ENCODE measurements around the gene LCTL. TPM values are rescaled to one million over a fixed set of nuclear protein-coding genes. Genes with fewer than 3 reads are reported as not detected.

The LCTL gene
- total and polyA plus RNA-seq, 10 of the 15 experiments (the other 5 are each of a cell fraction or from before 2014, with no cell fraction given) = 0.07 to 0.76 (median 0.40) TPM; not detected in 5

DNA sequence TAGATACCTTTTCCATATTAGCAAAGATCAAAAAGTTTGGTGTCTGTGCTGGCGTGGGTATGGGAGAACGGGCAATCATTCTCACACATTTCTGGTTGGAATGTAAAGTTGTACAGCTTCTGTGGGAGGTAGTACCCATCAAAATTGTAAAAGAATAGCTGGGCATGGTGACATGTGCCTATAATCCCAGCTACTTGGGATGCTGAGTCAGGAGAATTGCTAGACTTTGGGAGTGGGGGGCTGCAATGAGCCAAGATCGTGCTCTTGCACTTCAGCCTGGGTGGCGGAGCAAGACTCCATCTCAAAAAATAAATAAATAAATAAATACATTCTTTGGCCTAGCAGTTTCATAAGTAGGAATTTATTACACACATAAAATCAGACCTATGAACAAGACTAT is 22.9 kb downstream of the LCTL start:
- H3K9ac ChIP-seq (ENCODE audit: control insufficient read depth, insufficient read depth, low read length) = no peak overlapping the region
- H3K9me3 ChIP-seq (replicated peaks; ENCODE audit: control insufficient read depth, insufficient read depth, low read length) = no peaks in the 10 kb centered on the region
- no peak overlapping the region for H3K27ac ChIP-seq (ENCODE audit: control insufficient read depth, insufficient read depth)
- no peak for DNase-seq (ENCODE audit: low read depth, low spot score)
- intact Hi-C loops (cut with micrococcal nuclease; ENCODE audit: unreplicated experiment) (no loop called here), in situ Hi-C loops (cut with MboI) (no loop called here)
- no peak overlapping the region for H3K4me2 ChIP-seq (ENCODE audit: control insufficient read depth, insufficient read depth)
- H2AFZ ChIP-seq (ENCODE audit: control insufficient read depth, low read depth, low read length) = no peak overlapping the region
- no peaks in the 10 kb centered on the region for H3K27me3 ChIP-seq (replicated peaks in 1 of 2; ENCODE audit: control insufficient read depth in 2 of 2, insufficient read depth in 2 of 2, low read length in 1 of 2)
- no peak overlapping the region for H3K4me3 ChIP-seq
- H3K79me2 ChIP-seq (ENCODE audit: control insufficient read depth, insufficient read depth, low read length) = no peaks in the 10 kb centered on the region
- H3K4me1 ChIP-seq (ENCODE audit: control insufficient read depth, insufficient read depth, low read length) = no peaks in the 10 kb centered on the region
- POLR2A ChIA-PET = no interaction called here
- BruUV-seq (replicated peaks) = no TSS peak
- ATAC-seq = no peak
- SMC1A ChIA-PET (ENCODE audit: uncharacterized antibody, unreplicated experiment) = interaction anchor here (1.6 kb wide), 1 partner anchor 18 kb away, joined by 4 read pairs; no protein-coding TSS in a partner anchor
- WGBS (ENCODE audit: insufficient coverage, insufficient replicate concordance, low lambda C conversion rate, missing lambda C conversion rate) = 98% methylated on average over 4 of the region's 4 CpGs
- no peaks in the 10 kb centered on the region for H4K20me1 ChIP-seq (ENCODE audit: control insufficient read depth, insufficient read depth)
- RAD21 ChIA-PET (ENCODE audit: unreplicated experiment) = no interaction called here
- no peak for FAIRE-seq
- peaks cover 0 to 5% of the 10 kb centered on the region in 2 experiments; a peak in 3 of 4 replicates for H3K36me3 ChIP-seq (ENCODE audit: control insufficient read depth in 2 of 2, insufficient read depth in 2 of 2, low read length in 1 of 2)
- no peak for TF ChIP-seq PML (IDR thresholded peaks at IDR 0.05; ENCODE audit: low read length)
- no peak for TF ChIP-seq RAD21 (IDR thresholded peaks at IDR 0.05; ENCODE audit: insufficient read depth, low read depth, low read length)
- TF ChIP-seq GABPA (IDR thresholded peaks at IDR 0.05; ENCODE audit: low read depth) = no peak
- no peak for TF ChIP-seq ZSCAN29 (IDR thresholded peaks at IDR 0.05)
- TF ChIP-seq ZBED1 (IDR thresholded peaks at IDR 0.05; ENCODE audit: borderline replicate concordance) = no peak
- TF ChIP-seq KDM1A (IDR thresholded peaks at IDR 0.05; ENCODE audit: borderline replicate concordance) = no peak
- TF ChIP-seq RCOR1 (conservative IDR thresholded peaks at IDR 0.05; ENCODE audit: low read depth, low read length) = no peak
- no peak for TF ChIP-seq MYB (IDR thresholded peaks at IDR 0.05; ENCODE audit: borderline replicate concordance, low read depth, low read length)
- TF ChIP-seq ELK1 (IDR thresholded peaks at IDR 0.05; ENCODE audit: low read depth, low read length) = no peak
- no peak for TF ChIP-seq PBX3 (IDR thresholded peaks at IDR 0.05; ENCODE audit: insufficient replicate concordance, low read depth, low read length)
- TF ChIP-seq ZNF622 (IDR thresholded peaks at IDR 0.05) = no peak
- no peak for TF ChIP-seq TCF7 (IDR thresholded peaks at IDR 0.05; ENCODE audit: borderline replicate concordance)
- TF ChIP-seq, protein P1, sequence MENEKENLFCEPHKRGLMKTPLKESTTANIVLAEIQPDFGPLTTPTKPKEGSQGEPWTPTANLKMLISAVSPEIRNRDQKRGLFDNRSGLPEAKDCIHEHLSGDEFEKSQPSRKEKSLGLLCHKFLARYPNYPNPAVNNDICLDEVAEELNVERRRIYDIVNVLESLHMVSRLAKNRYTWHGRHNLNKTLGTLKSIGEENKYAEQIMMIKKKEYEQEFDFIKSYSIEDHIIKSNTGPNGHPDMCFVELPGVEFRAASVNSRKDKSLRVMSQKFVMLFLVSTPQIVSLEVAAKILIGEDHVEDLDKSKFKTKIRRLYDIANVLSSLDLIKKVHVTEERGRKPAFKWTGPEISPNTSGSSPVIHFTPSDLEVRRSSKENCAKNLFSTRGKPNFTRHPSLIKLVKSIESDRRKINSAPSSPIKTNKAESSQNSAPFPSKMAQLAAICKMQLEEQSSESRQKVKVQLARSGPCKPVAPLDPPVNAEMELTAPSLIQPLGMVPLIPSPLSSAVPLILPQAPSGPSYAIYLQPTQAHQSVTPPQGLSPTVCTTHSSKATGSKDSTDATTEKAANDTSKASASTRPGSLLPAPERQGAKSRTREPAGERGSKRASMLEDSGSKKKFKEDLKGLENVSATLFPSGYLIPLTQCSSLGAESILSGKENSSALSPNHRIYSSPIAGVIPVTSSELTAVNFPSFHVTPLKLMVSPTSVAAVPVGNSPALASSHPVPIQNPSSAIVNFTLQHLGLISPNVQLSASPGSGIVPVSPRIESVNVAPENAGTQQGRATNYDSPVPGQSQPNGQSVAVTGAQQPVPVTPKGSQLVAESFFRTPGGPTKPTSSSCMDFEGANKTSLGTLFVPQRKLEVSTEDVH (IDR thresholded peaks at IDR 0.05; ENCODE audit: low read depth, partially characterized antibody) = no peak
- CTCF ChIA-PET = interaction anchor here (0.6 to 0.8 kb wide), 3 partner anchors 24 to 335 kb away, joined by 3 read pairs; no protein-coding TSS in a partner anchor

All from GM12878 (cell line).